Measurements from ENCODE around the gene GABRP.
A peak's percentile ranks its signal among the peaks of the same experiment; 100 is the strongest.
"Not testable (repeated sequence)": the region's sequence is repeated elsewhere in the genome, so short reads cannot be mapped to it uniquely, and the experiment has no call there.

The GABRP gene, protein sequence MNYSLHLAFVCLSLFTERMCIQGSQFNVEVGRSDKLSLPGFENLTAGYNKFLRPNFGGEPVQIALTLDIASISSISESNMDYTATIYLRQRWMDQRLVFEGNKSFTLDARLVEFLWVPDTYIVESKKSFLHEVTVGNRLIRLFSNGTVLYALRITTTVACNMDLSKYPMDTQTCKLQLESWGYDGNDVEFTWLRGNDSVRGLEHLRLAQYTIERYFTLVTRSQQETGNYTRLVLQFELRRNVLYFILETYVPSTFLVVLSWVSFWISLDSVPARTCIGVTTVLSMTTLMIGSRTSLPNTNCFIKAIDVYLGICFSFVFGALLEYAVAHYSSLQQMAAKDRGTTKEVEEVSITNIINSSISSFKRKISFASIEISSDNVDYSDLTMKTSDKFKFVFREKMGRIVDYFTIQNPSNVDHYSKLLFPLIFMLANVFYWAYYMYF

DNA sequence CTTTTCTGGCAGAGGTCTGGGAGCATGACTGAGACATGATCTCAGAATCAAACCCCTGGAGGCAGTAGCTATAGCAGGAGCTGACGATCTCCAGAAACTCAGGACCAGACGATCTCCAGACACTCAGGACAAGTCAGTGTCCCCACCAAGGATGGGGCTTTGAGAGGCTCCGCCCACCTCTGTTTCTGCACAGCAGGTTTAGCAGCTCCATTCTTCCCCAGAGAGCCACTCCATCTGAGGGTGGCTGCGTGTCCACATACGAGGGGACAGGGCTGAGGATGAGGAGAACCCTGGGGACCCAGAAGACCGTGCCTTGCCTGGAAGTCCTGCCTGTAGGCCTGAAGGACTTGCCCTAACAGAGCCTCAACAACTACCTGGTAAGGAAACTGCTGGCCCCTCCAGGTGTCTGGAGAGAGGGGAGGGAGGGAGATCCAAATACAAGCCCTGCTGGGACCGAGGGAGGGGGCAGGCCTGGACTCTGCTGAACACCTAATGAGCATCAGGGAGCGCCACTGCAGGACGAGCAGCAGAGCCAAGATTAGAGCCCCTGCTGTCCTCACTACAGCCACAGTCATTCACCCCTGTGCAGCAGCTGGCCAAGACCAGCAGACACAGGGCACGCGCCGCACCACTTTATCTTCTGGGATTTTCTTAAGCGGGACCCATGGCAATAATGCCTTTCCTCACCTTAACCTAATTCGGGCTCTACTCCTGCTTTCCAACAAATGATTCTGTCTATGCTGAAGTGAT, at the start of gene GABRP:
GABRP (plus strand) TSS at position 228 of the 750 bp plus-strand sequence. CDS start 4,891 bp downstream, outside the sequence.
- DNase-seq: no peak

GRCh38 chr5:170736966-170737365, 46.6 kb upstream of the GABRP start:
- DNase-seq: no peak

DNA sequence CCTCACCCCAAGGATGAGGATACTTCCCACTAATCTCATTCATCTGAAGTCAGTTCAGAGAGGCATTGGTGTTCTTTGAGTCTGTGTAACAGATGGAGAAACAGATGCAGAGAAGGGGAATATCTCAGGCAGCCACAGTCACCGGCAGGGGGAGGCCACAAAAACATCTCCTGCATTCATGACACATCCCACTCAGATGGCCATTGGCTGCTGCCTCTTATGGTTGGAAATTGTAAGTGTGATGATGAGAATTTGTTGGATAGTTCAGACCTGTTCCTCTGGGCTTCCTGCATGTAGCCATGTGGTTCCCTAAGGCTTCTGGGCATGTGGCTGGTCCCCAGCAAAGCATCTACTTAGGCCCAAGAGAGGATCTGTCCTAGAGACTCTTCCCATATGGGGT, 45.9 kb upstream of the GABRP start:
- no peak for DNase-seq

DNA sequence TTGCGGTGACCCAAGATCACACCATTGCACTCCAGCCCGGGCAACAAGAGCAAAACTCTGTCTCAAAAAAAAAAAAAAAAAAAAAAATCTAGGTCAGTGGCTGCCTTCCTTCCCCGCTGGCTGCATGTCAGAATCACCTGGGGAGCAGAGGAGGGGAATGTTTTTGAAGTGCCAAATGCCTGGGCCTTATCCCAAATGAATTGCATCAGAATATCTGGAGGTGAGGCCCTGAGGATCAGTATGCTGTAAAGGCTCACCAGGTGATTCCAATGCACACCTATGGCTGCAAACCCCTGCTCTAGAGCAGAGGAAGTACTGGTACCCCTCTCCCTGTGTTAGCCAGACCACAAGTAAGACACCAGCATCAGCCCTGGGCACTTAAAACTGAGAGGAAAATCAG, 44.7 kb upstream of the GABRP start:
- no peak for DNase-seq

GRCh38 chr5:170739446-170739845, 44.1 kb upstream of the GABRP start:
- DNase-seq: no peak

DNA sequence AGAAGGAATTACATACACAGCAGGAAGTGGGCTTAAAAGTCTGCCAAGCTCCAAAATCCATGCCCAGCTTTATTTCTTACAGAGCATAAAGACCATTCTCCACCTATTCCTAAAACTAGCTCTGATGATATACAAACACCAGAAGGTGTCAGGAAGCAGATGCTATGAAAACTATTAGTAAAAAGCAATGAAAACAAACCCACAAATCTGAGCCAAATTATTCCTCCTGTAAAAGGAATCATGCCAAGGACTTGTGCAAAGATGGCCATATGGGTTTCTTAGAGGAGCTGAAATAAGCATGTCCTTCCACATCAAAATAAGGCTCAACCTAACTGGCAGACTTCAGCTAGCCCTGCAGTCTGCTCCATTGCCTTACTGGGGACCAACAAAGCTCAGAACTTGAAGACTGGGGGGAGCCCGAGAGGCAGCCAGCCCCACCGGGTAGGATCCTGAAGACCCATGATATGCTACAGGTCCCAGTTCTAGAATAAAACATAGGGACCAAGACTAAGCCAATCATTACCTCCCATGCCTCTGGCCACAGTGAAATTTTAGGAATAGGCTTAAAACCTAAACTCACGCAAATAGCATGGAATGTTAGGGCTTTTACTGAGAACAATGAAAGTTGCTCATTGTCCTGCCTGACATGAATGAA, 42.8 kb upstream of the GABRP start:
- DNase-seq: no peak

GRCh38 chr5:170741801-170742200, 41.7 kb upstream of the GABRP start:
- DNase-seq: no peak

DNA sequence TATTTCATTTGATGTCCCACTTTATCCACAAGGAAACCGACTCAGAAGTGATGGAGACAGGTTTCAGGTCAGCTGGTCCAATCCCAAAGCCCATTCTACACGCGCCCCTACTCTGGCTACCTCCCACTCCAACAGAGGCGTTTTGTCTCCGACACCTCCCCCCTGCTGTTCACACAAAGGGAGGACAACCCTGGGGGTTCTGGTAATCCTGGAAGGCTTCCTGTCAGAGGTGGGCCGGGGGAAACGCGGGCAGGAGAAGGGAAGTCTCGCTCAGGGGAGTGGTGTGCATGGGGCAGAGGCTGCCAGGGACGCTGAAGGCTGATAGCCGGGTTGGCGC, 39.7 kb upstream of the GABRP start:
- DNase-seq: no peak

GRCh38 chr5:170745481-170746071, 37.9 kb upstream of the GABRP start:
- no peak for DNase-seq

DNA sequence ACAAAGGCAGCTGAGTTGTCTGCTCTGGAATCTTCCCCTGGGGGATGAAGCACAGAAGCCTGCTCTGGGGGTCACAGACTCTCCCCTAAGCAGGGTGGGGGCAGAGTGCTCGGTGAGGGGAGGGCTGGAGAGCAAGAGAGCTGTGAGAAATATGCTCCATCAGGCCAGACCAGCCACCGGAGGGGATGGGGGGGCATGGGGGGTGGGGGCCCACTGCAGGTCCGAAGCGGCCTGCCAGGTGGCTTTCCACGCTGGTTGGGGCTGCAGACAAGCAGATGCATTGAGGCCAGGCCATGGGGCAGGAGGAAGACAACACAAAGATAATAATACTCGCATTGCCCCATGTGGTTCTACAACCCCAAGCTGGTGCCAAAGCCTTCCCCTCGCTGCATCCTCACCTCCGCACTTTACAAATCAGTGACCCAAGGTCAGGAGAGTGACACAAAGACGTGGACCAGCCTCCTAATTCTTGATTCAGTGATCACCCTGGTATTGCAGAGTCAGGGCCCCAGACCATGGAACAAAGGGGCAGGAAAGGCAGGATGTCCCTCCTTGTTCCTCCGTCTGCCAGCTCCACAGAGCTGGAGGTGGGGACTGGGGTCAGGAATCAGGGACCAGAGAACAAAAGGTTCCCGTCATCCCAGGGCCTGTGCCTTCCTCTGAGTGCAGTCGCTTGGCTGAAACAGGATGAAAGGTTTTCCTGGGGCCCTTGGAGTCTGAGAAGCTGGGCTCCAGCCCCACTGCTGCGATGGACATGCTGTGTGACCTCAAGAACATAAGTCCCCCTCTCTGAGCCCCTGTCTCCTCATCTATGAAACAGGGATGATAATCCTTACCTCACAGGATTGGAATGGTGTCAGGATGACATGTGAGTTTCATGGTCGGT, 37.2 kb upstream of the GABRP start:
- DNase-seq: no peak

DNA sequence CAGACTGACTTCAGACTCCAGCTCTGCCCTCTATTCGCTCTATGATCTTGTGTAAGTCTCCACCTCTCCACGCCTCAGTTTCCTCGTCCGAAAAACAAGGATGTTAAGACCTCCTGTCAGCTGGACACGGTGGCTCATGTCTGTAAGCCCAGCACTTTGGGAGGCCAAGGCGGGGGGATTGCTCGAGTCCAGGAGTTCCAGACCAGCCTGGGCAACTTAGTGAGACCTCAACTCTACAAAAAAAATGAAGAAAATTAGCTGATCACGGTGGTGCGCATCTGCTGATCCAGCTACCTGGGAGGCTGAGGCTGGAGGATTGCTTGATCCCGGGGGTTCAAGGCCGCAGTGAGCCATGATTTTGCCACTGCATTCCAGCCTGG, 36.6 kb upstream of the GABRP start:
- no peak for DNase-seq

GRCh38 chr5:170747357-170747756, 36.2 kb upstream of the GABRP start:
- no peak for DNase-seq

GRCh38 chr5:170747851-170748250, 35.7 kb upstream of the GABRP start:
- no peak for DNase-seq

DNA sequence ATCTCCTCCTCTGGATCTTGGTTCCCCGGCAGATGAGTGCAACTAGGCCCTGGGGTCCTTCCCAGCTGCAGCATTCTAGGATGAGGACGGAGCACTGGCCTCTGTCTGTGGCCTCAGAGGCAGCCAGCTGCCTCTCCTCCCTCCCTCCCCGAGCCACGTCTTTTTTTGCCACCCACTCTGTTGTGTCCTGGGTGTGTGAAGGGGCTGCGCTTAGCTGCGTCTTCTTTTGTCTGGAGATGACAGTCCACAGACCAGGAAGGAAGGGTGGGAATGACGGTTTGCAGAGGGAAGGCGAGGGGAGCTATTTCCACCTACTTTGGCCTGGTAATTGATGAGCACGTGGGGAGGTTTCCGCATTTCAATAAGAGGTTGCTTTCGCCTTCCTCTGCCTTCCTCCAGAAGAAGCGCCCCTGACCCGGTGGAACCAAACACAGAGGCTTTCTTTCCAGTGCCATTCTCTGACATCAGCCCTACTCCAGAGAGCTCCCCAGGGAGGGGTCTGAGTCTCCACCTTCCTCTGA, 34.5 kb upstream of the GABRP start:
- no peak for DNase-seq

DNA sequence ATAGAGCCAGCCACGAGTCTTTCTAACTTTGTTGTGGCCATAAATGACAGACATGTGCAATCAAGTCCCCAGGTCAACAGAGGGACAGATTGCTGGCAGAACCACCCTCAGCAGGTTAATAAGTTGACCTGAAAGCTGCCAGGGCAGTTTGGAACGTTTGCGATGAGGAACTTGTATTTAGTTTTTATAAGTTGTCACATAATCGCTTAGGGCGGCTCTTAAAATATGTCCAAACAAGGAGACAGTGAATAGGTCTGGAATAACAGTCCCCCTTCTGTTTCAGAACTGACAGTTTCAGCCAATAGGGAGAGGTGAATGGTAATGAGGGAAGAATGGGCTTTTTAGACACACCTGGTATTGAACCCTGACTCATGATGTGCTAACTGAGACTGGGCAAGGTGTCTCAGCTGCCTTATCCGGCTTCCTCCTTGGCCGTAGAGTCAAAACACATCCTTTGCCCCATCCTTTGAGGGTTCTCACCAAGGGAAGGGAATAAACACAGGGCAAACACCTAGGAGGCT, 33.6 kb upstream of the GABRP start:
- DNase-seq: no peak

DNA sequence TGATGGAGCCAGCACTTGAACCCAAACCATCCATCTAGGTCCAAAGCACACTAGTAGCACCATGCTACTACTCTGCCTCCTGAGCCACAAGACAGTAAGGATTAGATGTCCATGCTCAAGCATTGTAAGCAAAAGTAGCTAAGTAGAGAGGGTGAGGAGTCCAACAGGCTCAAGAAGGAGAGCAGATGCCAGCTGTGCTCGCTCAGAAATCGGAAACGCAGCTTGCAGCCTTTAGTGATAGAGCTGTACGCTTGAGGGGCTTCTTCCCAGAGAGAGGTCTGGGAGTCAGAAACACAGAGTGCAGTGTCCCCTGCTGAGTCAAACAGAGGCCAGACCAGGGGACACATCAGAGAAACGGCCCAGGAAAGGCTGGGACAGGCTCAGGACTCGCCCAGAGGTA, 32.7 kb upstream of the GABRP start:
- DNase-seq: no peak

DNA sequence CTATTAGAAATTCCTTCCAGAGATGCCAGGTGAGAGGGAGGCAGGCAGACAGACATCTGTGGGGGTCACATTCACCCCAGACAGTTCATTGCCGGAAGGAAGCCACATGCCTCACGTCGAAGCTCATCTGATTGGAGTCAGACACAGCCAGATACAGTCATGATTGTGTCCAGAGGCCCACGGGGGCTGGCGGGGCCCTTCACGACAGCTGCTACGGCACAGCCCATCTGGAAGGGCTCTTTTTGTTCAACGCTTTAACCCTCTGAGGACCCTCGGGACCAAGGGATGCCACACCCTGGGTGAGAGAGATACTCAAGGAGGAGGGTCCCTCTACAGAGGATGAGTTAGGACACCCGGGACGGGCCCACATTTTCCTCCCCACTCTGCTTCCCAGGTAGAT, 31.9 kb upstream of the GABRP start:
- DNase-seq: no peak

DNA sequence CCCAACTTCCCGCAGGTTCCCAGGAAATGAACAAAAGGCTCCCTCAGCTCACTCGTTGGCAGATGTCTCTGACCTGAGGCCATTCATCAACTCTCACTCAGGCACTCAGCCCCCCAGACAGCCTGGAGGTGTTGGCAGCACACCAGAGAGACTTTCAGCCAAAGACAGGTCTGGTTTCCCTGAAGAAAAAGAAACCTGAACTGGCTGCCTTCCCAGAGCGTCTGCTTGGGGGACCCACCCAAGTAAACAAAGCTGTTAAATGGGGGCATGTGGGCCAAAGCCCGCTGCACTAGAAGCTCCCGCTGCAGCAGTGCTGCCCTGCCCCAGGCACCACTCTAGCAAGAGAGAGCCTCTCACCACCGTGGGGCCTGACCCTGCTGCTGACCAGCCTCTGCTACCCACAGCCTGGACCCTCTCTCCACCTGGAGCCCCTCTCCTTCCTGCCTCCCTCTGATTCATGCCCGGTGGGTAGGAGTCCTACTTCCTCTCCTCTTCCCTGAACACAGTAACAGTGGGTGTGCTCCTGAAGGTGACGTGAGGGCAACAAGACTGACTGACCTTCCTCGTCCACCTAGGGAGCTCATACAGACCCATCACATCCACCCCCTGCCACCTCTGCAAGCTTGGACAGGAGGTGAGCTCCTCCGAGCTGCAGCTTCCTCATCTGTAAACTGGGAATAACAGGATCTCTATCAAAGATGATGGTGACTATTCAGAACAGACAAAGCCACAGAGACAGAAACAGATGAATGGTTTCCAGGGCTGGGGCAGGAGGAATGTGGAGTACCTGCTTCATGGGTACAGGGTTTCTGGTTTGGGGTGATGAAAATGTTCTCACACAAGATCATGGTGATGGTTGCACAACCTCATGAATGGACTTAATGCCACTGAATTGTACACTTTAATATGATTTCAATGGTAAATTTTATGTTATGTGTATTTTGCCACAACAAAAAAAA, 31.0 kb upstream of the GABRP start:
- peak; percentile 74 for DNase-seq

GRCh38 chr5:170753311-170753710, 30.2 kb upstream of the GABRP start:
- DNase-seq: no peak

- not testable (repeated sequence) for DNase-seq
These were observed 29.0 kb upstream of the GABRP start for GRCh38 chr5:170754508-170754907.

All from NCI-H345 (cell line).